Spleen (tissue), 7 donors: ENCODE results near the gene SLC6A5.

Experiments used
- POLR2A ChIP-seq, 3 donors: fragments of 450-650 bp; IDR thresholded peaks; one replicate each; pipeline ENCODE4 v1.5.1; 2017; ENCODE audit warnings: antibody characterized with exemption in 3 of 3, mild to moderate bottlenecking in 1 of 3
- POLR2AphosphoS5 ChIP-seq, 3 donors: sonication (generic); formaldehyde crosslinking; IDR thresholded peaks; one replicate each; pipeline ENCODE4 v1.5.1; 2017; ENCODE audit warnings: antibody characterized with exemption in 3 of 3
- TF ChIP-seq, protein P1 (sequence below), 11 experiments: fragments of 200-600 bp in 7 of 11; fragments of 450-650 bp in 4 of 11; sonication (generic) in 4 of 11; IDR thresholded peaks in 8 of 11; conservative IDR thresholded peaks in 3 of 11; 1 replicate in 7 of 11; 2 replicates in 4 of 11; pipeline versions ENCODE4 v1.4.0 to v1.8.0; 2016 to 2021; ENCODE audit warnings: antibody characterized with exemption in 11 of 11, inconsistent platforms in 4 of 11, mild to moderate bottlenecking in 1 of 11
- donor health status: DM: no; HTN: no; CAD: no; lungs with moderate emphysema.
- donor health status: DM: no; HTN: no; CAD: no.
- donor health status: DM: no; HTN: no; CAD: no.

GRCh38 chr11:20656901-20657300, 57.5 kb downstream of the SLC6A5 start:
- TF ChIP-seq, protein P1, sequence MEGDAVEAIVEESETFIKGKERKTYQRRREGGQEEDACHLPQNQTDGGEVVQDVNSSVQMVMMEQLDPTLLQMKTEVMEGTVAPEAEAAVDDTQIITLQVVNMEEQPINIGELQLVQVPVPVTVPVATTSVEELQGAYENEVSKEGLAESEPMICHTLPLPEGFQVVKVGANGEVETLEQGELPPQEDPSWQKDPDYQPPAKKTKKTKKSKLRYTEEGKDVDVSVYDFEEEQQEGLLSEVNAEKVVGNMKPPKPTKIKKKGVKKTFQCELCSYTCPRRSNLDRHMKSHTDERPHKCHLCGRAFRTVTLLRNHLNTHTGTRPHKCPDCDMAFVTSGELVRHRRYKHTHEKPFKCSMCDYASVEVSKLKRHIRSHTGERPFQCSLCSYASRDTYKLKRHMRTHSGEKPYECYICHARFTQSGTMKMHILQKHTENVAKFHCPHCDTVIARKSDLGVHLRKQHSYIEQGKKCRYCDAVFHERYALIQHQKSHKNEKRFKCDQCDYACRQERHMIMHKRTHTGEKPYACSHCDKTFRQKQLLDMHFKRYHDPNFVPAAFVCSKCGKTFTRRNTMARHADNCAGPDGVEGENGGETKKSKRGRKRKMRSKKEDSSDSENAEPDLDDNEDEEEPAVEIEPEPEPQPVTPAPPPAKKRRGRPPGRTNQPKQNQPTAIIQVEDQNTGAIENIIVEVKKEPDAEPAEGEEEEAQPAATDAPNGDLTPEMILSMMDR (IDR thresholded peaks at IDR 0.05 in 8 of 11, conservative IDR thresholded peaks at IDR 0.05 in 3 of 11): no peak
- no peak for TF ChIP-seq POLR2AphosphoS5 (IDR thresholded peaks at IDR 0.05)
- no peak for TF ChIP-seq POLR2A (IDR thresholded peaks at IDR 0.05)
